Stimulated activated CD4-positive, alpha-beta T cell treated with anti-CD3 and anti-CD28 coated beads, Interleukin-12 subunit alpha, Interleukin-12 subunit beta, amount 100 ng/mL, for 48 hours (primary cell): ENCODE results near the gene AGXT.

ENCODE experiments used
- DNase-seq, 3 donors: peaks; one replicate each; pipeline ENCODE4 v3.0.0-alpha.2; 2020; ENCODE audit warnings: low read depth in 2 of 3, low spot score in 1 of 3

The AGXT gene

GRCh38 chr2:240884745-240885144, 16.1 kb downstream of the AGXT start:
- DNase-seq: no peak

- no peak for DNase-seq
Observed at GRCh38 chr2:240885566-240885965, 16.9 kb downstream of the AGXT start.

GRCh38 chr2:240886023-240886565, 17.5 kb downstream of the AGXT start:
- no peak for DNase-seq

GRCh38 chr2:240886678-240887609, 18.3 kb downstream of the AGXT start:
- DNase-seq: no peak

- no peak for DNase-seq
Observed at GRCh38 chr2:240887631-240888030, 19.0 kb downstream of the AGXT start.

GRCh38 chr2:240888130-240888889, 19.7 kb downstream of the AGXT start:
- no peak for DNase-seq

- no peak for DNase-seq
Observed at GRCh38 chr2:240888890-240889573, 20.4 kb downstream of the AGXT start.

- no peak for DNase-seq
Observed at GRCh38 chr2:240889601-240890560, 21.3 kb downstream of the AGXT start.

- no peak for DNase-seq
Observed at GRCh38 chr2:240890691-240891090, 22.1 kb downstream of the AGXT start.

- DNase-seq: no peak
Observed at GRCh38 chr2:240891492-240892340, 23.1 kb downstream of the AGXT start.

- no peak for DNase-seq
Observed at GRCh38 chr2:240892356-240892755, 23.7 kb downstream of the AGXT start.

GRCh38 chr2:240892925-240893324, 24.3 kb downstream of the AGXT start:
- no peak for DNase-seq

GRCh38 chr2:240893363-240893844, 24.8 kb downstream of the AGXT start:
- peak in 2 of 3 donors; percentile 40 to 52 for DNase-seq

- no peak for DNase-seq
Observed at GRCh38 chr2:240894006-240894405, 25.4 kb downstream of the AGXT start.

- no peak for DNase-seq
Observed at GRCh38 chr2:240894836-240895558, 26.4 kb downstream of the AGXT start.

GRCh38 chr2:240895656-240896388, 27.2 kb downstream of the AGXT start, which contains the start of gene MAB21L4:
TSS of gene MAB21L4 (minus strand) at chr2:240896156. CDS start at chr2:240895997, 159 bp downstream.
- no peak for DNase-seq

GRCh38 chr2:240896394-240896793, 27.8 kb downstream of the AGXT start:
- no peak for DNase-seq
